ENCODE data around the gene CCDC88C.

DNA sequence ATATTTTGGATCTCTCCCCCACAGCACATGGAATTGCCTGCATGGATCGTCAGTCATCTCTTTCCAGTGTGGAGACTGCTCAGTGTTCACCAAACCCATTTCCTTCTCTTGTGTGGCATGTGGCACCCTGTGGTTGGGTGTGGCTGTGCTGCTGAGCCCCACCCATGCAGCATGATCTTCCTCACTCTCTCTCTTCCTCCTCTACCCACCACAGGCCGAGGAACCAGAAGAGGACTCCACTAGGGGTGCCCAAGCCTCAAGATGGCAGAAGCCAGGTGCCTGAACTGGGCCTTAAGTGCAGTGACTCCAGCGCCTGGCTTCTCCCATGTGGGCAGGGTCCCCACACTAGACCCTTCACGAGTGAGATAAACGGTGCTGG lies 106.3 kb downstream of the CCDC88C start:
- TF ChIP-seq, protein P1, sequence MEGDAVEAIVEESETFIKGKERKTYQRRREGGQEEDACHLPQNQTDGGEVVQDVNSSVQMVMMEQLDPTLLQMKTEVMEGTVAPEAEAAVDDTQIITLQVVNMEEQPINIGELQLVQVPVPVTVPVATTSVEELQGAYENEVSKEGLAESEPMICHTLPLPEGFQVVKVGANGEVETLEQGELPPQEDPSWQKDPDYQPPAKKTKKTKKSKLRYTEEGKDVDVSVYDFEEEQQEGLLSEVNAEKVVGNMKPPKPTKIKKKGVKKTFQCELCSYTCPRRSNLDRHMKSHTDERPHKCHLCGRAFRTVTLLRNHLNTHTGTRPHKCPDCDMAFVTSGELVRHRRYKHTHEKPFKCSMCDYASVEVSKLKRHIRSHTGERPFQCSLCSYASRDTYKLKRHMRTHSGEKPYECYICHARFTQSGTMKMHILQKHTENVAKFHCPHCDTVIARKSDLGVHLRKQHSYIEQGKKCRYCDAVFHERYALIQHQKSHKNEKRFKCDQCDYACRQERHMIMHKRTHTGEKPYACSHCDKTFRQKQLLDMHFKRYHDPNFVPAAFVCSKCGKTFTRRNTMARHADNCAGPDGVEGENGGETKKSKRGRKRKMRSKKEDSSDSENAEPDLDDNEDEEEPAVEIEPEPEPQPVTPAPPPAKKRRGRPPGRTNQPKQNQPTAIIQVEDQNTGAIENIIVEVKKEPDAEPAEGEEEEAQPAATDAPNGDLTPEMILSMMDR (IDR thresholded peaks at IDR 0.05; ENCODE audit: borderline replicate concordance, extremely low read depth, low read length, poor library complexity, severe bottlenecking): peak; percentile 18
- no peak for TF ChIP-seq EZH2 (IDR thresholded peaks at IDR 0.05; ENCODE audit: borderline replicate concordance, low read depth, low read length, severe bottlenecking)

Data from DND-41 (cell line).